ENCODE measurements around the gene SYT12. TPM values are rescaled to one million over a fixed set of nuclear protein-coding genes. Genes with fewer than 3 reads are reported as not detected.
"Not testable (repeated sequence)": the region's sequence is repeated elsewhere in the genome, so short reads cannot be mapped to it uniquely, and the experiment has no call there.

Gene SYT12
- total RNA-seq, 4 donors from 2014 or later, result 0.08 to 1.7 (median 0.41) TPM

DNA sequence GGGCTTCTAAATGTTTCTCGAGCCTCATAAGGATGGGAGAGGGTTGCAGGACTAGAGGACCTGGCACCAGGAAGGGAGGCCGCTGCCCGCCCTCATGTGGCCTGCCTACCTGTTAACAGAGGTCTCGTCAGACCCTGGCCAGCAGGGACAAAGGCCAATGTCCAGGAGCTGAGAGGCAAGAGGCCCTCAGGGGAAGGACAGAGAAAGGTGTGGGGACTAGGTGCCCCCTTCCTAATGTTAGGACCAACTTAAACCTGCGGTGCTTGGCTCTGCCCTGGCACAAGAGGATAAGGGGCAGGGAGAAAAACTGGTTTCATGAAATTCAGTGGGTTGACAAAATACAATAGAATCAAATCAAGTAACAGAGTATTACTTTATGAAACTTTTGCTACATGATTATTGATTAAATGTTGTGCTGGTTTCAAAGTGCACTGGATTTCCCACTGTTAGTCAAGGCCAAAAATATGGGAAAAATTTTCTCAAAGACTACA, 20.0 kb upstream of the SYT12 start:
- no peak for DNase-seq (ENCODE audit: low spot score in 2 of 2)
- H3K4me3 ChIP-seq (ENCODE audit: low read depth, poor library complexity, severe bottlenecking), result no peak overlapping the region
- intact Hi-C loops (cut with DNase I; ENCODE audit: low total_unique reads), result no loop called here
- TF ChIP-seq, protein P1, sequence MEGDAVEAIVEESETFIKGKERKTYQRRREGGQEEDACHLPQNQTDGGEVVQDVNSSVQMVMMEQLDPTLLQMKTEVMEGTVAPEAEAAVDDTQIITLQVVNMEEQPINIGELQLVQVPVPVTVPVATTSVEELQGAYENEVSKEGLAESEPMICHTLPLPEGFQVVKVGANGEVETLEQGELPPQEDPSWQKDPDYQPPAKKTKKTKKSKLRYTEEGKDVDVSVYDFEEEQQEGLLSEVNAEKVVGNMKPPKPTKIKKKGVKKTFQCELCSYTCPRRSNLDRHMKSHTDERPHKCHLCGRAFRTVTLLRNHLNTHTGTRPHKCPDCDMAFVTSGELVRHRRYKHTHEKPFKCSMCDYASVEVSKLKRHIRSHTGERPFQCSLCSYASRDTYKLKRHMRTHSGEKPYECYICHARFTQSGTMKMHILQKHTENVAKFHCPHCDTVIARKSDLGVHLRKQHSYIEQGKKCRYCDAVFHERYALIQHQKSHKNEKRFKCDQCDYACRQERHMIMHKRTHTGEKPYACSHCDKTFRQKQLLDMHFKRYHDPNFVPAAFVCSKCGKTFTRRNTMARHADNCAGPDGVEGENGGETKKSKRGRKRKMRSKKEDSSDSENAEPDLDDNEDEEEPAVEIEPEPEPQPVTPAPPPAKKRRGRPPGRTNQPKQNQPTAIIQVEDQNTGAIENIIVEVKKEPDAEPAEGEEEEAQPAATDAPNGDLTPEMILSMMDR (IDR thresholded peaks at IDR 0.05), result no peak
- TF ChIP-seq POLR2A (IDR thresholded peaks at IDR 0.05), result no peak
- WGBS, 2 donors, result 83 to 95% methylated on average over 5 of the region's 5 CpGs

DNA sequence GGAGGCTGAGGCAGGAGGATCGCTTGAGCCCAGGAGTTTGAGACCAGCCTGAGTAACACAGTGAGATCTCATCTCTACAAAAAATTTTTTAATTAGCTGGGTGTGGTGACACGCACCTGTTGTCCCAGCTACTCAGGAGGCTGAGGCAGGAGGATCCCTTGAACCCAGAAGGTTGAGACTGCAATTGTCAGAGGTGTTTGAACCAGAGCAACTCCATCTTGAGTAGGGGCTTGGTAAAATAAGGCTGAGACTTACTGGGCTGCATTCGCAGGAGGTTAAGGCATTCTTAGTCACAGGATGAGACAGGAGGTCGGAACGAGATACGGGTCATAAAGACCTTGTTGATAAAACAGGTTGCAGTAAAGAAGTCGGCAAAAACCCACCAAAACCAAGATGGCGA, 17.7 kb upstream of the SYT12 start:
- intact Hi-C loops (cut with DNase I; ENCODE audit: low total_unique reads); DNase-seq (ENCODE audit: low spot score in 2 of 2); H3K4me3 ChIP-seq (ENCODE audit: low read depth, poor library complexity, severe bottlenecking): not testable (repeated sequence)
- WGBS, 2 donors, result 91 to 97% methylated on average over 8 of the region's 8 CpGs

DNA sequence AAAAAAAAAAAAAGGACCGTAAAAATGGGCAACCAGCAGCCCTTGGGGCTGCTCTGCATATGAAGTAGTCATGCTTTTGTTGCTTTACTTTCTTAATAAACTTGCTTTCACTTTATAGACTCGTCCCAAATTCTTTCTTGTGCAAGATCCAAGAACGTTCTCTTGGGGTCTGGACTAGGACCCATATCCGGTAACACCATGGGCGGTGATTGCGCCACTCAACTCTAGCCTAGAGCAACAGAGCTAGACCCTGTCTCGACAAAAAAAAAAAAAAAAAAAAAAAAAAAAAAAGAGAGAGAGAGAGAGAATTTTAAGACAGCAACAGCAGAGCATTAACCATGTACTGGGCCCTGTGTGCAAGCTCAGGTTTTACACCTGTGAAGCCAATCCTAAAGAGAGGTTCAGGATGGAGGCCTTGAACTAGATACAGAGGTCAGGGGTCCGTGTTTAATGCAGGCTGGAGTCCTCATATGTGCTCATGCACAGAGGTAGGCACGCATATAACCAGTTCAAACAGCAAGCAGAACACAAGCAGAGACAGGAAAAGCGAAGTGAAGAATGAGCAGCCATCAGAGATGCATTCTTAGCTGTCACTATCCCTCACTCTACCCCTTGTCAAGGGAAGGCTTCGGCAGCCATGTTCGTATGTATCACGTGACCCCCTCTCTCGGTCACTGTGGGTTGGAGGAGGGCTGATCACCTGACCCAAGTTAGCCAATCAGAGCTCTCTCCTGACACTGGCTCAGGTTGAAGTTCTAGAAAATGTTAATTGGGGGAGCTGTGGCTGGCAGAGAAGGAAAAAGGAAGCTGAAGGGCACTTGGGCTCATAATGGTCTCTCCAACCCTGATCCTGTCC, 16.7 kb upstream of the SYT12 start:
- no peak for TF ChIP-seq POLR2A (IDR thresholded peaks at IDR 0.05)
- TF ChIP-seq, protein P1 (IDR thresholded peaks at IDR 0.05), result no peak
- no peak overlapping the region for H3K4me3 ChIP-seq (ENCODE audit: low read depth, poor library complexity, severe bottlenecking)
- intact Hi-C loops (cut with DNase I; ENCODE audit: low total_unique reads), result no loop called here
- no peak for DNase-seq (ENCODE audit: low spot score in 2 of 2)
- WGBS, 2 donors, result 66 to 80% methylated on average over 14 of the region's 14 CpGs

DNA sequence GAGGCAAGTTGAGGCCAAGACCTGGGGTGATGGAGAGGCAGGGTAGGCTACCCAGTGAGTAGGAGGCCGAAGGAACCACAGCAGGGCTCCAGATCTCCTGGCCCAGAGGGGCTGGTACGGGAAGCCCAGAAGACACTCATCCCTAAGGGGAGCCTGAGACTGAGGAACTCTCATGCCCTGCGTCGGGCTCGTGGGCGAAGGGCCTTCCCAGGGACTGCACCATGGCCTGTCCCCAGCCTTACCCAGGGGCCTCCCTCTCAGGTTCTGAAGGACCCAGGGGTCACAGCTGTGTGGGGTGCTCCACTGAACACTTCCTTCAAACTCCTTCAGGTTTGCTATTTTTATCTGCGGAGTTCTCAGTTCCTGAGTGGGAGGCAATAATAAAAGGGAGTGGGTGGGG, 15.8 kb upstream of the SYT12 start:
- intact Hi-C loops (cut with DNase I; ENCODE audit: low total_unique reads), result no loop called here
- H3K4me3 ChIP-seq (ENCODE audit: low read depth, poor library complexity, severe bottlenecking), result no peak overlapping the region
- no peak for TF ChIP-seq POLR2A (IDR thresholded peaks at IDR 0.05)
- TF ChIP-seq, protein P1 (IDR thresholded peaks at IDR 0.05), result no peak
- no peak for DNase-seq (ENCODE audit: low spot score in 2 of 2)
- 95 to 97% methylated on average over 7 of the region's 7 CpGs for WGBS, 2 donors

DNA sequence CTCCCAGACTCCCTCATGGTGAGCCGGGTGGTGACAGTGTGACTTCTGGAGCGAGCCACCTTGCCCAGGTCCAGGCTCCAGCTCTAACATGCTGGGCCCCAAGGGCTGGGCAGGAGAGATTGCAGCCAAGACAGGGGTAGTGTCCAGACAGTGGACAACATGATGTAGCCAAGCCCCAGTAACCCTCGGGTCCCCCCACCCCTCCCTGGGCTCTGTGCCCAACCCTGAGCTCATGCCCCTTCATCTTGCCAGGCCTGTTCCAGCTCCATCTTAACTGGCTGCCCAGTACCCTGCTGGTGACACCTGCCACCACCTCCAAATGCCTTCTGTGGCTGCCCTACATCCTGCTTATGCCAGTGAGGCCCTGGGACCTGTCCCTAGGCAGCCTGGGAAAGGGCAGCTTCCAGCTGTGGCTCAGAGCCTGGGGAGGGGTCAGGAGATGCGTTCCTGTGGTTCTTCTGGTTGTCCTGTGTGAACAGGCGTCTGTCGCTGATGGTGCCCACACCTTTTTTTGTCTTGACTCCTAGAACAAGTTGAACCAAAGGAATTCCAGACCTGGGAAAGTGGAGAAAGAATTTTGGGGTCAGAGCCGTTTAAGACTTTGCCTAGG, 12.5 kb upstream of the SYT12 start:
- H3K4me3 ChIP-seq (ENCODE audit: low read depth, poor library complexity, severe bottlenecking), result no peak overlapping the region
- WGBS, 2 donors, result 69 to 72% methylated on average over 7 of the region's 7 CpGs
- no peak for TF ChIP-seq POLR2A (IDR thresholded peaks at IDR 0.05)
- TF ChIP-seq, protein P1 (IDR thresholded peaks at IDR 0.05), result no peak
- intact Hi-C loops (cut with DNase I; ENCODE audit: low total_unique reads), result no loop called here
- no peak for DNase-seq (ENCODE audit: low spot score in 2 of 2)

DNA sequence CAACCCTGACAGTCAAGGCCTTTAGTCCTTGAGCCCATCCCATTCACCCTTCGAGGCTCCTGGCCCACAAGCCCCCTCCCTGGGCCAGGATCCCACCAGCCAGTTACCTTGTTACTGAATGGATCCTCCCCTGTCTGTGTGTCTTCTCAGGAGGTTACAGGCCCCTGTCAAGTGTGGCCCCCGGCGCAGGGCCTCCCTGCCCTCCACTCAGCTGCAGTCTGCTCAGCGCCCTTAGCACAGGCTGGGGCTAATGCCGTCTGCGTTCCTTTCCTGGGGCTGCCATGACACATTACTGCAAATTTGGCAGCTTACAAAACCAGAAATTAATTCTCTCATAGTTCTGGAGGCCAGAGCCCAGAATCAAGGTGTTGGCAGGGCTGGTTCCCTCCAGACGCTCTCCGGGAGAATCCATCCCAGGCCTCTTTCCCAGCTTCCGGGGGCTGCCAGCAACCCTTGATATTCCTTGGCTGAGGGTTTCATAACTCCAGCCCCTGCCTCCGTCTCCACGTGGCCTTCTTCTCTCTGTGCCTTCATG, 9.4 kb upstream of the SYT12 start:
- intact Hi-C loops (cut with DNase I; ENCODE audit: low total_unique reads), result no loop called here
- 79 to 82% methylated on average over 11 of the region's 11 CpGs for WGBS, 2 donors
- H3K4me3 ChIP-seq (ENCODE audit: low read depth, poor library complexity, severe bottlenecking), result no peak overlapping the region
- no peak for TF ChIP-seq POLR2A (IDR thresholded peaks at IDR 0.05)
- DNase-seq (ENCODE audit: low spot score in 2 of 2), result no peak
